GM12878 (cell line): ENCODE results near the gene NPIPA8. TPM values are rescaled to one million over a fixed set of nuclear protein-coding genes. Genes with fewer than 3 reads are reported as not detected.
"Not testable (repeated sequence)": the region's sequence is repeated elsewhere in the genome, so short reads cannot be mapped to it uniquely, and the experiment has no call there.

ENCODE experiments used
- ATAC-seq: fragments of 200-7000 bp; cut with Tn5 transposase; 3 replicates; pipeline ENCODE4 v1.9.1; 2020; ENCODE audit warnings: mild to moderate bottlenecking, moderate library complexity
- BruUV-seq: library from RNA; stranded (reverse); fragments of 400-500 nt; replicated peaks from 2 replicates; lab custom pipeline; 2021; lab: Mats Ljungman, UMichigan
- CTCF ChIA-PET: fragments of 300-600 bp; sonication (Branson Sonifier 250); formaldehyde crosslinking; extraction: SDS; loops from one replicate; lab custom pipeline; 2021; ENCODE audit warnings: inconsistent platforms; lab: Yijun Ruan, JAX
- POLR2A ChIA-PET: fragments of 350-600 bp; formaldehyde crosslinking; extraction: SDS; loops from one replicate; lab custom pipeline; 2021; ENCODE audit warnings: inconsistent platforms; lab: Charles Lee
- RAD21 ChIA-PET: fragments of 300-600 bp; sonication (Branson Sonifier 250); formaldehyde crosslinking; loops from one replicate; lab custom pipeline; 2023; ENCODE audit warnings: antibody characterized with exemption; ENCODE audit not compliant: unreplicated experiment; lab: Charles Lee
- SMC1A ChIA-PET: fragments of 300-600 bp; sonication (Branson Sonifier 250); formaldehyde crosslinking; loops from one replicate; lab custom pipeline; 2023; ENCODE audit not compliant: unreplicated experiment, uncharacterized antibody; lab: Charles Lee
- DNase-seq: peaks from one replicate; pipeline ENCODE4 v3.0.0-alpha.2; 2011; ENCODE audit warnings: low read depth, low spot score
- FAIRE-seq: peaks from 3 replicates; lab custom pipeline; 2011; peaks lifted over from hg19 to GRCh38; lab: Jason Lieb, UNC
- H2AFZ ChIP-seq: 2 replicates; pipeline ENCODE4 v1.6.0; 2011; ENCODE audit warnings: low read depth, low read length, control low read depth; ENCODE audit not compliant: control insufficient read depth
- H3K27ac ChIP-seq: 2 replicates; pipeline ENCODE4 v1.5.1; 2011; ENCODE audit warnings: control low read depth; ENCODE audit not compliant: control insufficient read depth, insufficient read depth
- H3K27me3 ChIP-seq, 2 experiments: replicated peaks in 1 of 2; 2 replicates each; pipeline versions ENCODE4 v1.6.0 to v1.6.1; 2011; ENCODE audit warnings: low read length in 1 of 2; ENCODE audit not compliant: control insufficient read depth in 2 of 2, insufficient read depth in 2 of 2
- H3K36me3 ChIP-seq, 2 experiments: 2 replicates each; pipeline ENCODE4 v1.5.1; 2011; ENCODE audit warnings: low read length in 1 of 2; ENCODE audit not compliant: control insufficient read depth in 2 of 2, insufficient read depth in 2 of 2
- H3K4me1 ChIP-seq: 2 replicates; pipeline ENCODE4 v1.6.1; 2011; ENCODE audit warnings: mild to moderate bottlenecking, low read length, moderate library complexity, mixed read lengths; ENCODE audit not compliant: control insufficient read depth, insufficient read depth
- H3K4me2 ChIP-seq: 2 replicates; pipeline ENCODE4 v1.6.0; 2011; ENCODE audit warnings: control low read depth; ENCODE audit not compliant: control insufficient read depth, insufficient read depth
- H3K4me3 ChIP-seq: fragments of 200-600 bp; sonication (generic); 2 replicates; pipeline ENCODE4 v1.5.1; 2016
- H3K79me2 ChIP-seq: 2 replicates; pipeline ENCODE4 v1.6.0; 2011; ENCODE audit warnings: low read length; ENCODE audit not compliant: control insufficient read depth, insufficient read depth
- H3K9ac ChIP-seq: 2 replicates; pipeline ENCODE4 v1.8.0; 2011; ENCODE audit warnings: low read length, control low read depth, mixed read lengths; ENCODE audit not compliant: control insufficient read depth, insufficient read depth
- H3K9me3 ChIP-seq: replicated peaks from 3 replicates; pipeline ENCODE4 v1.5.1; 2011; ENCODE audit warnings: mild to moderate bottlenecking, low read length; ENCODE audit not compliant: control insufficient read depth, insufficient read depth
- H4K20me1 ChIP-seq: 2 replicates; pipeline ENCODE4 v1.6.0; 2011; ENCODE audit not compliant: control insufficient read depth, insufficient read depth
- WGBS: methylation state at CpG from one replicate; pipeline ENCODE4 v1.1.6; 2016; ENCODE audit warnings: low lambda C conversion rate; ENCODE audit not compliant: insufficient replicate concordance, insufficient coverage; ENCODE audit errors: missing lambda C conversion rate; 5-methylcytosine and 5-hydroxymethylcytosine counted together
- in situ Hi-C: fragments of 300-500 bp; cut with MboI; formaldehyde crosslinking; loops from 9 replicates; pipeline ENCODE4 v1.14.3; 2018; ENCODE audit warnings: mixed read lengths
- intact Hi-C: fragments of 100-400 bp; cut with micrococcal nuclease; formaldehyde crosslinking; loops from one replicate; pipeline ENCODE4 v1.14.2; 2022; ENCODE audit not compliant: unreplicated experiment
- polyA plus RNA-seq, 11 experiments: library from polyadenylated mRNA; depleted of rRNA in 4 of 11; unstranded in 6 of 11; stranded (reverse) in 5 of 11; fragments of >200 nt; fragmentation: Nextera tagmentation in 4 of 11; fragmentation: Illumina TruSeq in 1 of 11; extraction: Ambion mirVana in 4 of 11; extraction: Trizol in 1 of 11; gene quantifications; 1 replicate in 1 of 11; 2 replicates in 10 of 11; pipeline versions ENCODE4 v1.2.1 to v1.2.3, GENCODE V29; 2011 to 2016; ENCODE audit warnings: inconsistent platforms in 2 of 11, missing spikeins in 2 of 11, low read depth in 1 of 11
- total RNA-seq, 4 experiments: library from RNA; depleted of rRNA in 3 of 4; stranded (reverse); fragments of >200 nt in 3 of 4; fragmentation: Illumina TruSeq in 1 of 4; extraction: Trizol in 1 of 4; gene quantifications; 2 replicates each; pipeline versions ENCODE4 v1.2.1 to v1.2.3, GENCODE V29; 2013 to 2021

Gene NPIPA8
- total and polyA plus RNA-seq, 10 of the 15 experiments (the other 5 are each of a cell fraction or from before 2014, with no cell fraction given), result 0.11 to 6.6 (median 2.5) TPM; not detected in 6

DNA sequence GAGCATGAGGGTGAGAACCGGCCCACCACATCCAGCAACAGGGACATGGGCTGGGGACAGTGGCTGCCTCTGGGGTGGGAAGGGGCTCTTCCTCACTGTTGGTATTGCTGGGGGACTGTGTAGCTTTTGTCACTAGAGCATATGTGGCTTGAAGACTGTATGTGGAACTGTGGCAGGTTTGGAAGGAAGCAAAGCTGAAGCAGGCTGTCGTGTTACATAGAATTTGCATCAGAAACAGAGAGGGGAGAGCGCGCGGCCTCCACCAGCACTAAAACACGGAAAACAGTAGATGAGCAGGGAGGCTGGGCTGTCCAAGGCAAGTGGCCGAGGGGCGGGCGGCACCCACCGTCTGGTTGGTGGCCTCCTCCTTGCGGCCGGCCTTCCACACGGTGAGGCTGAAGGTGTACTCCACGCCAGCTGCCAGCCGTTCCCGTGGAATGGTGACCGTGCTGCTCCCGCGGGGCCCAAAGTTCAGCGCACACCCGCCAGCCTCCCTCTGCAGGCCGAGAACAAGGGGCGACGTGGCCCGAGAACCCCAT, 47.6 kb upstream of the NPIPA8 start:
- H3K9ac ChIP-seq, H3K79me2 ChIP-seq, ATAC-seq, BruUV-seq, in situ Hi-C loops, H4K20me1 ChIP-seq, H3K27ac ChIP-seq, CTCF ChIA-PET, FAIRE-seq, H3K4me2 ChIP-seq, H2AFZ ChIP-seq, intact Hi-C loops, SMC1A ChIA-PET, H3K4me3 ChIP-seq, POLR2A ChIA-PET, H3K27me3 ChIP-seq, DNase-seq, RAD21 ChIA-PET, H3K36me3 ChIP-seq, H3K9me3 ChIP-seq, H3K4me1 ChIP-seq: not testable (repeated sequence)
- 86% methylated on average over 8 of the region's 25 CpGs for WGBS

GRCh38 chr16:18382696-18383095, 46.2 kb upstream of the NPIPA8 start:
- H3K79me2 ChIP-seq, H3K4me2 ChIP-seq, DNase-seq, H3K36me3 ChIP-seq, H2AFZ ChIP-seq, H3K9me3 ChIP-seq, ATAC-seq, H3K27ac ChIP-seq, BruUV-seq, SMC1A ChIA-PET, RAD21 ChIA-PET, H3K9ac ChIP-seq, POLR2A ChIA-PET, H3K27me3 ChIP-seq, intact Hi-C loops, in situ Hi-C loops, FAIRE-seq, H4K20me1 ChIP-seq, H3K4me1 ChIP-seq, CTCF ChIA-PET, H3K4me3 ChIP-seq: not testable (repeated sequence)
- WGBS, result no CpG with 5 or more reads among the region's 28 CpGs

DNA sequence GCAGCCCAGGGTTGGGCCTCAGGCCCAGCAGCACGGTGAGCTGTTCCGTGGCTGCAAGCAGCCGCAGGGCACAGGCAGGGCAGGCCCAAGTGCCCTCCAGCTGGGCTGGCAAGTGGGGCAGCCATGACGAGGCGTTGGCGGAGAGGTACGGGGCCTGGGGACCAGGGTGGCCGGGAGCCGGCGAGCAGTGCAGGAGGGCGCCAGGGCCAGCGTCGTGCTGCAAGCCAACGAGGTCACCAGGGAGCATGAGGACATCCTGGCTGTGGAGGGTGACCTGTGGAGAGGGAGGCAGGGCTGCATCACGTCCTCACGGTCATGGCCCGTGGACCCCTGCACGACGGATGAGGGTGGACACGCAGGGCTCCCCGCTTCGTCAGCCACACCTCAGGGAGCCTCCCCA, 11.2 kb upstream of the NPIPA8 start:
- H3K4me2 ChIP-seq, SMC1A ChIA-PET, FAIRE-seq, DNase-seq, intact Hi-C loops, H2AFZ ChIP-seq, BruUV-seq, H3K9ac ChIP-seq, CTCF ChIA-PET, H3K9me3 ChIP-seq, H3K4me3 ChIP-seq, POLR2A ChIA-PET, H3K27me3 ChIP-seq, H3K36me3 ChIP-seq, H4K20me1 ChIP-seq, H3K27ac ChIP-seq, in situ Hi-C loops, ATAC-seq, RAD21 ChIA-PET, H3K4me1 ChIP-seq, H3K79me2 ChIP-seq: not testable (repeated sequence)
- no CpG with 5 or more reads among the region's 22 CpGs for WGBS

GRCh38 chr16:18346993-18347392, 10.5 kb upstream of the NPIPA8 start:
- DNase-seq, H2AFZ ChIP-seq, ATAC-seq, H3K4me2 ChIP-seq, H3K27ac ChIP-seq, SMC1A ChIA-PET, intact Hi-C loops, H4K20me1 ChIP-seq, in situ Hi-C loops, RAD21 ChIA-PET, H3K27me3 ChIP-seq, H3K9ac ChIP-seq, POLR2A ChIA-PET, FAIRE-seq, BruUV-seq, H3K79me2 ChIP-seq, CTCF ChIA-PET, H3K4me1 ChIP-seq, H3K4me3 ChIP-seq, H3K9me3 ChIP-seq, H3K36me3 ChIP-seq: not testable (repeated sequence)
- WGBS, result 100% methylated on average over 3 of the region's 22 CpGs
